ENCODE measurements around the gene TMC6. TPM values are rescaled to one million over a fixed set of nuclear protein-coding genes. Genes with fewer than 3 reads are reported as not detected.

Gene TMC6
- total RNA-seq, 2 experiments from 2014 or later: 124 to 258 TPM

DNA sequence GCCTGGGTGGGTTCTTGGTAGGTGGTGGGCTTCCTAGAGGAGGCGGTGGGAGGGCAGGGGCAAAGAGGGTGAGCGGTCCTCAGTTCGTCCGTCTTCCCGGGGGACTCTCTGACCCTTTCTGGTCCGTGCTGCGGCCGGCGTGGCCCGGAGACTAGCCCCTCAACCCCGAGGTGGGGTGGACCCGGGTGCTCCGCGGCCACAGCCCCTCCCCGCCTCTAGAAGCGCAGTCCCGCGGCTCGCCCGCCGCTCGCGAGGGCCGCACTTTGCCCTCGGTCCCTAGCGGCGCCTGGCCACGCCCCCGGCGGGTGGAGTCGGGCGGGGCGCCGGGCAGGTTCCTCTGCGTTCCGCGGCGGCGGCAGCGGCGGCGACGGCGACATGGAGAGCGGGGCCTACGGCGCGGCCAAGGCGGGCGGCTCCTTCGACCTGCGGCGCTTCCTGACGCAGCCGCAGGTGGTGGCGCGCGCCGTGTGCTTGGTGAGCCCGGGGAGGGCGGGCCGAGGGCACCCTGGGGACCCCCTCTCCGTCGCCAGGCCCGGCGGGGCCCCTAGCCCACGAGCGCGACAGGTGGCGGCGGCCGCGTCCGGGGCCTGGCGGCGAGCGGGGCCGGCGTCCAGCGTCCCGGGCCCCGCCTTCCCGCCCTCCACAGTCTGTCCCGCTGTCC lies 39.8 kb upstream of the TMC6 start, which contains the start of gene SYNGR2:
Gene SYNGR2, plus strand, starts transcription at position 340 of the 661 bp plus-strand sequence. Its CDS starts 36 bp downstream, at position 376.
- Histone ChIP-seq H2AFZ (ENCODE audit: low read length) (peak within 1 kb of the TSS; percentile 12; the same call in 1 of the 2 replicates), H3K4me3 (ENCODE audit: low read depth, low read length, poor library complexity, severe bottlenecking) (peak within 1 kb of the TSS; percentile 75), H3K79me2 (ENCODE audit: insufficient read depth, low read depth, low read length) (no peaks in the 10 kb centered on the region), H4K20me1 (ENCODE audit: insufficient read depth, low read length) (no peaks in the 10 kb centered on the region), H3K4me2 (ENCODE audit: low read length) (peak within 1 kb of the TSS; percentile 92), H3K9me2 (ENCODE audit: insufficient read depth, low read length) (no peaks in the 10 kb centered on the region), H3K27ac (ENCODE audit: low read depth, low read length, poor library complexity, severe bottlenecking) (no peak within 1 kb of the TSS), H3K36me3 (ENCODE audit: insufficient read depth, low read length) (peaks cover 8% of the 10 kb centered on the region), H3K9me3 (ENCODE audit: low read length) (no peaks in the 10 kb centered on the region), H3K4me1 (ENCODE audit: insufficient read depth, low read length, poor library complexity, severe bottlenecking) (peaks cover 53% of the 10 kb centered on the region)
- no TSS peak for BruUV-seq (replicated peaks)
- intact Hi-C loops (cut with micrococcal nuclease; ENCODE audit: unreplicated experiment): loop anchor here (2.0 kb wide), 1 partner anchor 16 kb away; no protein-coding TSS in a partner anchor
- CTCF ChIA-PET (ENCODE audit: unreplicated experiment): interaction anchor here (0.8 kb wide), 1 partner anchor 10 kb away, joined by 5 read pairs; no protein-coding TSS in a partner anchor
- peak; percentile 93 for DNase-seq (ENCODE audit: low spot score)
- TF ChIP-seq, protein P1, sequence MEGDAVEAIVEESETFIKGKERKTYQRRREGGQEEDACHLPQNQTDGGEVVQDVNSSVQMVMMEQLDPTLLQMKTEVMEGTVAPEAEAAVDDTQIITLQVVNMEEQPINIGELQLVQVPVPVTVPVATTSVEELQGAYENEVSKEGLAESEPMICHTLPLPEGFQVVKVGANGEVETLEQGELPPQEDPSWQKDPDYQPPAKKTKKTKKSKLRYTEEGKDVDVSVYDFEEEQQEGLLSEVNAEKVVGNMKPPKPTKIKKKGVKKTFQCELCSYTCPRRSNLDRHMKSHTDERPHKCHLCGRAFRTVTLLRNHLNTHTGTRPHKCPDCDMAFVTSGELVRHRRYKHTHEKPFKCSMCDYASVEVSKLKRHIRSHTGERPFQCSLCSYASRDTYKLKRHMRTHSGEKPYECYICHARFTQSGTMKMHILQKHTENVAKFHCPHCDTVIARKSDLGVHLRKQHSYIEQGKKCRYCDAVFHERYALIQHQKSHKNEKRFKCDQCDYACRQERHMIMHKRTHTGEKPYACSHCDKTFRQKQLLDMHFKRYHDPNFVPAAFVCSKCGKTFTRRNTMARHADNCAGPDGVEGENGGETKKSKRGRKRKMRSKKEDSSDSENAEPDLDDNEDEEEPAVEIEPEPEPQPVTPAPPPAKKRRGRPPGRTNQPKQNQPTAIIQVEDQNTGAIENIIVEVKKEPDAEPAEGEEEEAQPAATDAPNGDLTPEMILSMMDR (conservative IDR thresholded peaks at IDR 0.05; ENCODE audit: low read length): no peak
- no peak for TF ChIP-seq EZH2phosphoT487 (IDR thresholded peaks at IDR 0.05; ENCODE audit: borderline replicate concordance, low read depth, low read length)
- POLR2A ChIA-PET: interaction anchor here (0.7 kb wide), 1 partner anchor 17 kb away, joined by 6 read pairs; no protein-coding TSS in a partner anchor

DNA sequence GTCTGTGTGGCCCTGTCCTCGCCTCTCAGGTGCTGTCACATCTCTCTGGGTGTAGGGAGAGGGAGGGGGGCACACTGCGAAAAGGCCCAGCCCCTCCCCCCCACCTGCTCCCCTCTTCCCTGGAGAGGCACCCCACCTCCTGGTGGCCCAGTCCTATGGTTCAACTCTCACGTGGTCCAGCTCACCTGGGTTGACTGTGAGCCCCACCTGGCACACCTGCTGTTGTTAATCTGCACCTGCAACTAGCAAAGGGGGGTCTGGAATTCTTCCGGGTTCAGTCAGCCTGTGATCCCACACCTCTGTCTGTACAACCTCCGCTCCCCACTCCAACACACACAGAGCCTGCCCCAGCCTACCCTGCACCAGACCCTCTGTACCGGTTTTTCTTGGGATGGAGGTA lies 37.9 kb upstream of the TMC6 start:
- intact Hi-C loops (cut with micrococcal nuclease; ENCODE audit: unreplicated experiment): no loop called here
- POLR2A ChIA-PET: no interaction called here

More for the DNA sequence above, 37.9 kb upstream of the TMC6 start:
- H3K4me3 ChIP-seq (ENCODE audit: low read depth, low read length, poor library complexity, severe bottlenecking): no peak overlapping the region
- H3K9me2 ChIP-seq (ENCODE audit: insufficient read depth, low read length): no peaks in the 10 kb centered on the region
- no peaks in the 10 kb centered on the region for H3K9me3 ChIP-seq (ENCODE audit: low read length)
- no peak for TF ChIP-seq EZH2phosphoT487 (IDR thresholded peaks at IDR 0.05; ENCODE audit: borderline replicate concordance, low read depth, low read length)
- TF ChIP-seq, protein P1 (conservative IDR thresholded peaks at IDR 0.05; ENCODE audit: low read length): no peak
- H4K20me1 ChIP-seq (ENCODE audit: insufficient read depth, low read length): no peaks in the 10 kb centered on the region
- H2AFZ ChIP-seq (ENCODE audit: low read length): no peak overlapping the region
- H3K4me1 ChIP-seq (ENCODE audit: insufficient read depth, low read length, poor library complexity, severe bottlenecking): peaks cover 33% of the 10 kb centered on the region
- no peak for DNase-seq (ENCODE audit: low spot score)
- no TSS peak for BruUV-seq (replicated peaks)
- peak overlapping the region; percentile 34 for H3K4me2 ChIP-seq (ENCODE audit: low read length)
- H3K36me3 ChIP-seq (ENCODE audit: insufficient read depth, low read length): no peaks in the 10 kb centered on the region
- CTCF ChIA-PET (ENCODE audit: unreplicated experiment): no interaction called here
- no peaks in the 10 kb centered on the region for H3K79me2 ChIP-seq (ENCODE audit: insufficient read depth, low read depth, low read length)
- no peak overlapping the region for H3K27ac ChIP-seq (ENCODE audit: low read depth, low read length, poor library complexity, severe bottlenecking)

All from OCI-LY7 (cell line).